GM23248 (cell line): ENCODE results near the gene NANS.

ENCODE experiments used
- EZH2 ChIP-seq: fragments of 200-600 bp; sonication (generic); IDR thresholded peaks from 2 replicates; pipeline ENCODE4 v1.6.1; 2018; ENCODE audit warnings: antibody characterized with exemption, mild to moderate bottlenecking; ENCODE audit not compliant: insufficient read depth, poor library complexity, severe bottlenecking
- EZH2phosphoT487 ChIP-seq: fragments of 200-600 bp; sonication (generic); IDR thresholded peaks from 2 replicates; pipeline ENCODE4 v1.6.1; 2018; ENCODE audit warnings: antibody characterized with exemption, moderate library complexity, mild to moderate bottlenecking, low read depth; ENCODE audit not compliant: insufficient read depth

DNA sequence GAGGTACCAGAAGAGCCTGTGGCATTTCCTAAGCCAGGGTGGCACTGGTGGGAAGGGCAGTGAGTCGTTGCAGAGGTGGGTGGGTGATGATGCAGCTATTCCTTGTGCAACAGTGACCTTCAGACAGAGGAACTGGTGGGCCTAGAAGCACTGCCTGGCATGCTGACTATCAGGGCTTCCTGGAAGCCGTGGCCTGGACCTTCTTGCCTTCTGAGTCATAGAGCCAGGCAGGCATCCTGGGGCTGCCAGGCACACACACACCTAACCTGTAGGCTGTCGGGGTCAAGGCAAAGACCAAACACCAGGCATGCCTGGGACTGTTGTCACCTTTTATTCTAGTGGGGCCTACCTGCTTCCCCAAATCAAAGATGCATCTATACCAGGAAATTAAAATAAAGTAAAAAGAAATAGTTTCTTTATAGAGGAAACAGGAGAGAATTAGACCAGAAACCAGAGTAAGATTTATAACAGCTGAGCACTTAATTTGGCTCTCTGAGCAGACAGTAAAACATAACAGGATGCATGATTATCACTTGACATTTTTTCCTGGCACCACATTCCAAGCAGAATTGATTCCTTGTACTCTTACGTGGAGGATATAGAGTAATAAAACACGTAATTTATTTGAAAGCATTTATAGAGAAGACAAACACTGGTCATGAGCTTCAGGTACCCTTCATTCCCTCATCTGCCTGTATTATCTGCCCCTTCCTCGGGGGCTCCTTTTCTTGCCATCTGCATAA is 25.1 kb downstream of the NANS start:
- TF ChIP-seq EZH2phosphoT487 (no peak), EZH2 (no peak)
